Common myeloid progenitor, CD34-positive (primary cell): ENCODE measurements around the gene OLFM1.

ENCODE experiments used
- CTCF ChIA-PET: fragments of 350-600 bp; sonication (Branson Sonifier 250); formaldehyde crosslinking; loops from one replicate; lab custom pipeline; 2021; ENCODE audit warnings: antibody characterized with exemption; lab: Charles Lee
- POLR2A ChIA-PET: fragments of 350-600 bp; sonication (Branson Sonifier 250); formaldehyde crosslinking; loops from one replicate; lab custom pipeline; 2021; ENCODE audit warnings: antibody characterized with exemption; lab: Charles Lee
- DNase-seq, 3 donors: peaks; one replicate each; pipeline versions ENCODE4 v3.0.0 to v3.0.0-alpha.2; 2013
- H3K27ac ChIP-seq, 2 experiments: 1 replicate in 1 of 2; 2 replicates in 1 of 2; pipeline ENCODE4 v1.7.0; 2013; ENCODE audit warnings: inconsistent platforms in 2 of 2, low read length in 2 of 2, mild to moderate bottlenecking in 2 of 2, low read depth in 1 of 2, moderate library complexity in 1 of 2; ENCODE audit not compliant: severe bottlenecking in 2 of 2, insufficient read depth in 1 of 2, poor library complexity in 1 of 2
- H3K27me3 ChIP-seq, 5 experiments: replicated peaks in 2 of 5; 1 replicate in 3 of 5; 2 replicates in 2 of 5; pipeline versions ENCODE4 v1.6.1 to v1.7.0; 2013; ENCODE audit warnings: low read length in 4 of 5, mild to moderate bottlenecking in 2 of 5, moderate library complexity in 2 of 5, inconsistent platforms in 1 of 5; ENCODE audit not compliant: insufficient read depth in 5 of 5, control insufficient read depth in 4 of 5
- H3K36me3 ChIP-seq, 4 experiments: 1 replicate in 2 of 4; 2 replicates in 2 of 4; pipeline versions ENCODE4 v1.6.1 to v1.7.0; 2013; ENCODE audit warnings: low read length in 3 of 4, control low read depth in 1 of 4, mild to moderate bottlenecking in 1 of 4; ENCODE audit not compliant: control insufficient read depth in 4 of 4, insufficient read depth in 4 of 4
- H3K4me1 ChIP-seq, 4 experiments: 1 replicate in 3 of 4; 2 replicates in 1 of 4; pipeline versions ENCODE4 v1.6.1 to v1.7.1; 2013; ENCODE audit warnings: low read length in 3 of 4, mild to moderate bottlenecking in 3 of 4, control low read depth in 1 of 4, inconsistent platforms in 1 of 4, moderate library complexity in 1 of 4; ENCODE audit not compliant: control insufficient read depth in 4 of 4, insufficient read depth in 4 of 4; ENCODE audit errors: control extremely low read depth in 1 of 4
- H3K4me3 ChIP-seq, 7 experiments: 1 replicate in 4 of 7; 2 replicates in 3 of 7; pipeline versions ENCODE4 v1.5.1 to v1.7.0; 2013; ENCODE audit warnings: mild to moderate bottlenecking in 7 of 7, low read length in 6 of 7, moderate library complexity in 6 of 7, inconsistent platforms in 2 of 7, low read depth in 2 of 7, control low read depth in 1 of 7; ENCODE audit not compliant: insufficient read depth in 4 of 7, control insufficient read depth in 1 of 7; ENCODE audit errors: extremely low read depth in 1 of 7
- H3K9me3 ChIP-seq, 5 experiments: 1 replicate in 4 of 5; 2 replicates in 1 of 5; pipeline versions ENCODE4 v1.6.1 to v1.7.1; 2013; ENCODE audit warnings: low read length in 4 of 5, mild to moderate bottlenecking in 2 of 5, inconsistent platforms in 1 of 5, low read depth in 1 of 5, moderate library complexity in 1 of 5; ENCODE audit not compliant: control insufficient read depth in 4 of 5, insufficient read depth in 2 of 5; ENCODE audit errors: control extremely low read depth in 1 of 5
- WGBS: methylation state at CpG from one replicate; pipeline ENCODE4 v1.1.5; 2013; ENCODE audit not compliant: insufficient coverage; 5-methylcytosine and 5-hydroxymethylcytosine counted together

The OLFM1 gene

DNA sequence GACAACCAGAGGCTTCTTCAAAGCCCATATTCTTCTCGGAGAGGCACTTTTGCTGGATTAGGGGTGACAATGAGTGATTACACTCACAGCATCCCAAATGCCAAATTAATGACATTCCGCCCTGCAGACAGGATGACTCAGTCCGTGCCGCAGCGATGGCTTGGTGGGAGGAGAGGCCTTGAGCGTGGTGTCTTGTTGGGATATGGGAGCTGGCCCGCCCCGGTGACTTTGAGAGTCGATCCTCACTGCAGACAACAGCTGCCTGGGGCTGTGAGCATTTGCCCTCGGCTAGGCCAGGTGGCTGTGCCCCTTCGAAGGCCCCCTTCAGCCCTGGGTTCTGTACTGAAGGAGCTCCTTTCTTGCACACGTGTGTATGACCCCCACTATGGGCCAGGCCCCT is 29.8 kb downstream of the OLFM1 start:
- Histone ChIP-seq H3K27me3 (peaks cover 0 to 10% (median 2%) of the 10 kb centered on the region in 5 experiments), H3K9me3 (peaks cover 0 to 2% (median 0%) of the 10 kb centered on the region in 5 experiments), H3K36me3 (no peaks in the 10 kb centered on the region), H3K4me3 (no peak overlapping the region), H3K27ac (no peak overlapping the region), H3K4me1 (no peaks in the 10 kb centered on the region)
- WGBS = 93% methylated on average over 8 of the region's 12 CpGs
- DNase-seq = no peak
- ChIA-PET POLR2A (no interaction called here), CTCF (no interaction called here)

DNA sequence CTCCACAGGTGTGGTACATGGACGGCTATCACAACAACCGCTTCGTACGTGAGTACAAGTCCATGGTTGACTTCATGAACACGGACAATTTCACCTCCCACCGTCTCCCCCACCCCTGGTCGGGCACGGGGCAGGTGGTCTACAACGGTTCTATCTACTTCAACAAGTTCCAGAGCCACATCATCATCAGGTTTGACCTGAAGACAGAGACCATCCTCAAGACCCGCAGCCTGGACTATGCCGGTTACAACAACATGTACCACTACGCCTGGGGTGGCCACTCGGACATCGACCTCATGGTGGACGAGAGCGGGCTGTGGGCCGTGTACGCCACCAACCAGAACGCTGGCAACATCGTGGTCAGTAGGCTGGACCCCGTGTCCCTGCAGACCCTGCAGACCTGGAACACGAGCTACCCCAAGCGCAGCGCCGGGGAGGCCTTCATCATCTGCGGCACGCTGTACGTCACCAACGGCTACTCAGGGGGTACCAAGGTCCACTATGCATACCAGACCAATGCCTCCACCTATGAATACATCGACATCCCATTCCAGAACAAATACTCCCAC is 32.1 kb downstream of the OLFM1 start:
- H3K9me3 ChIP-seq = peaks cover 0 to 2% (median 0%) of the 10 kb centered on the region in 5 experiments
- CTCF ChIA-PET = no interaction called here
- H3K27ac ChIP-seq = no peak overlapping the region
- H3K4me1 ChIP-seq = no peaks in the 10 kb centered on the region
- WGBS = 95% methylated on average over 27 of the region's 30 CpGs
- DNase-seq = no peak
- POLR2A ChIA-PET = no interaction called here
- peaks cover 0 to 15% (median 2%) of the 10 kb centered on the region in 5 experiments for H3K27me3 ChIP-seq
- H3K4me3 ChIP-seq = no peak overlapping the region
- no peaks in the 10 kb centered on the region for H3K36me3 ChIP-seq

- H3K4me1 ChIP-seq = no peaks in the 10 kb centered on the region
- H3K27ac ChIP-seq = no peak overlapping the region
- no peaks in the 10 kb centered on the region for H3K36me3 ChIP-seq
- no peak overlapping the region for H3K4me3 ChIP-seq
- ChIA-PET CTCF (no interaction called here), POLR2A (no interaction called here)
- H3K27me3 ChIP-seq = peaks cover 0 to 15% (median 2%) of the 10 kb centered on the region in 5 experiments
- WGBS = 97% methylated on average over 23 of the region's 23 CpGs
- DNase-seq = no peak
- H3K9me3 ChIP-seq = peaks cover 0 to 2% (median 0%) of the 10 kb centered on the region in 5 experiments
Observed at GRCh38 chr9:135120249-135120648, 32.8 kb downstream of the OLFM1 start.

DNA sequence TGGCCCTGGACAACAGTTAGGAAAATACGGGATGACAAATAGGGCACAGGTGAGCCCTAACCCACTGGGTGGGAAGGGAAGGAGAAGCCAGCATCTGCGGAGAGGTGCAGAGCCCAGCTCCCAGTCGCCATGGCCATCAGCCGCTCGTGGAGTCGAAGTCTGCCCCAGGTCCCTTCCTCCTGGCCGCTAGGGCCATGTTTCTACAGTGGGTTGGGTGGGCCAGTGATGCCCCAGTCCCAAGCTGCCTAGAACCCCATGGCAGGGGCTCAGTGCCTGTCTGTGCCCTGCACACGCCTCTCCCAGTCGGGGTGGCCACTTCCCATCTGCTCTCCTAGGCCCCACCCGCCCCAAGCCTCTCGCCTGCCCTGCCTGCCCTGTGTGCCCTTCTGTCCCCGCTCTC is 34.8 kb downstream of the OLFM1 start:
- WGBS = 92% methylated on average over 10 of the region's 12 CpGs
- Histone ChIP-seq H3K36me3 (no peaks in the 10 kb centered on the region), H3K4me3 (no peak overlapping the region), H3K4me1 (no peaks in the 10 kb centered on the region), H3K9me3 (peaks cover 0 to 2% (median 0%) of the 10 kb centered on the region in 5 experiments), H3K27me3 (peaks cover 0 to 12% (median 2%) of the 10 kb centered on the region in 5 experiments), H3K27ac (no peak overlapping the region)
- no peak for DNase-seq
- POLR2A ChIA-PET = interaction anchor here (0.6 kb wide), 1 partner anchor 234 kb away, joined by 3 read pairs; no protein-coding TSS in a partner anchor
- CTCF ChIA-PET = no interaction called here

DNA sequence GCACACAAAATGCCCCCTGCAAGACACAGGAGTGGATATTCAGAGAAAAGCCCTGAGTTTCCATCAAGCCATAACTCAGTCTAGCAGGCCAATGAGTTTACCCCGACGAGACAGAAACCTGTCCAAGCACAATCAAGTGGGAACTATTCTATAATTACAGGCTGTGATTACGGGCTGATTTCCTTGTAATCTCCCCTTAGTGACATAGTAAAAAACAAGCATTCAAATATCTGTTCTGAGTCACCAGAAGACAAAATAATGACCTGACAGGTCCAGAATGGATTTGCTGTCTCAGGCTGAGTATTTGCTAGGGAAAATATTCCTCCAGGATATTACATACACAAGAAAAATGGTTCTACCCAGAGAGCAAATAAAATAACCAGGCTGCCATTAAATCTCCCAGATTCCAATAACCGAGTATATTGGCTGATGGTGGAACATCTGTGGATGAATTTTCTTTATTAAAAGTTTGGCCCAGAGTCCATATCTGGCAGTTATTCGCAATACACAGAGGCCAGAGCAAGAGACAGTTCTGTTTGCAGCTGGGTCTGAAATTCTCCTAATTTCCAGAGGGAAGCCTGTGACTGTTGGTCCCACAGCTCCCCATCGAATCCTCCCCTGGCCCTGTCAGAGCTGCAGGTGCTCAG is 35.8 kb downstream of the OLFM1 start:
- H3K36me3 ChIP-seq = no peaks in the 10 kb centered on the region
- no peaks in the 10 kb centered on the region for H3K4me1 ChIP-seq
- WGBS = 100% methylated on average over 4 of the region's 6 CpGs
- CTCF ChIA-PET = no interaction called here
- peaks cover 0 to 2% (median 0%) of the 10 kb centered on the region in 5 experiments for H3K9me3 ChIP-seq
- H3K27ac ChIP-seq = no peak overlapping the region
- H3K4me3 ChIP-seq = no peak overlapping the region
- H3K27me3 ChIP-seq = peaks cover 0 to 19% (median 0%) of the 10 kb centered on the region in 5 experiments
- DNase-seq = no peak
- POLR2A ChIA-PET = no interaction called here

GRCh38 chr9:135123773-135124134 is 36.3 kb downstream of the OLFM1 start:
- Histone ChIP-seq H3K4me1 (no peaks in the 10 kb centered on the region), H3K4me3 (no peak overlapping the region), H3K9me3 (peaks cover 0 to 2% (median 0%) of the 10 kb centered on the region in 5 experiments), H3K27ac (no peak overlapping the region), H3K27me3 (peaks cover 0 to 23% (median 0%) of the 10 kb centered on the region in 5 experiments), H3K36me3 (no peaks in the 10 kb centered on the region)
- WGBS = 93% methylated on average over 6 of the region's 7 CpGs
- DNase-seq = no peak
- POLR2A ChIA-PET = no interaction called here
- CTCF ChIA-PET = interaction anchor here (0.8 kb wide), 1 partner anchor 29 kb away, joined by 4 read pairs; no protein-coding TSS in a partner anchor

- no peaks in the 10 kb centered on the region for H3K9me3 ChIP-seq
- no peaks in the 10 kb centered on the region for H3K4me1 ChIP-seq
- no peak overlapping the region for H3K27ac ChIP-seq
- no peak for DNase-seq
- 90% methylated on average over 24 of the region's 34 CpGs for WGBS
- POLR2A ChIA-PET = no interaction called here
- CTCF ChIA-PET = no interaction called here
- no peaks in the 10 kb centered on the region for H3K36me3 ChIP-seq
- no peak overlapping the region for H3K4me3 ChIP-seq
- peaks cover 0 to 38% (median 0%) of the 10 kb centered on the region in 5 experiments for H3K27me3 ChIP-seq
Observed at GRCh38 chr9:135126451-135127187, 39.2 kb downstream of the OLFM1 start.
